Measurements from ENCODE around the gene CD80.

GRCh38 chr3:119529883-119530282 lies 29.5 kb downstream of the CD80 start:
- TF ChIP-seq EZH2 (IDR thresholded peaks at IDR 0.05) (no peak), POLR2AphosphoS5 (IDR thresholded peaks at IDR 0.05; ENCODE audit: borderline replicate concordance, low read depth, low read length) (no peak), FOXP2 (optimal IDR thresholded peaks at IDR 0.05; ENCODE audit: control extremely low read depth, extremely low read length, insufficient read depth) (no peak)

Measured in SK-N-MC (cell line).